HG03159 (cell line): ENCODE data around the gene FBXO34.
A peak's percentile ranks its signal among the peaks of the same experiment; 100 is the strongest.
"Not testable (repeated sequence)": the region's sequence is repeated elsewhere in the genome, so short reads cannot be mapped to it uniquely, and the experiment has no call there.

Experiments used
- ATAC-seq: cut with Tn5 transposase; IDR thresholded peaks from one replicate; pipeline ENCODE4 v1.9.1; 2021; ENCODE audit warnings: mild to moderate bottlenecking, moderate library complexity; ENCODE audit not compliant: unreplicated experiment

Gene FBXO34

GRCh38 chr14:55344582-55345163 lies 73.5 kb downstream of the FBXO34 start:
- ATAC-seq, result not testable (repeated sequence)

- no peak for ATAC-seq
Measured at GRCh38 chr14:55347040-55347439, 75.8 kb downstream of the FBXO34 start.

GRCh38 chr14:55347748-55348147 lies 76.5 kb downstream of the FBXO34 start:
- no peak for ATAC-seq

GRCh38 chr14:55348766-55349453 lies 77.7 kb downstream of the FBXO34 start:
- ATAC-seq, result no peak

GRCh38 chr14:55349565-55349964 lies 78.3 kb downstream of the FBXO34 start:
- ATAC-seq, result no peak

- ATAC-seq, result no peak
Measured at GRCh38 chr14:55350461-55350860, 79.2 kb downstream of the FBXO34 start.

- ATAC-seq, result no peak
Measured at GRCh38 chr14:55351111-55351510, 79.9 kb downstream of the FBXO34 start.

- ATAC-seq, result no peak
Measured at GRCh38 chr14:55352201-55352600, 81.0 kb downstream of the FBXO34 start.

GRCh38 chr14:55353686-55354467 lies 82.7 kb downstream of the FBXO34 start:
- no peak for ATAC-seq

GRCh38 chr14:55354500-55354899 lies 83.3 kb downstream of the FBXO34 start:
- ATAC-seq, result peak; percentile 60

GRCh38 chr14:55355922-55356321 lies 84.7 kb downstream of the FBXO34 start:
- no peak for ATAC-seq

GRCh38 chr14:55356913-55357312 lies 85.7 kb downstream of the FBXO34 start:
- no peak for ATAC-seq

- no peak for ATAC-seq
Measured at GRCh38 chr14:55359307-55359706, 88.1 kb downstream of the FBXO34 start.

GRCh38 chr14:55361190-55361589 lies 90.0 kb downstream of the FBXO34 start:
- no peak for ATAC-seq

GRCh38 chr14:55366271-55366670 lies 95.0 kb downstream of the FBXO34 start:
- ATAC-seq, result no peak

GRCh38 chr14:55370883-55371455 lies 99.7 kb downstream of the FBXO34 start:
- ATAC-seq, result no peak

- no peak for ATAC-seq
Measured at GRCh38 chr14:55372423-55372822, 101.2 kb downstream of the FBXO34 start.

GRCh38 chr14:55372825-55373224 lies 101.6 kb downstream of the FBXO34 start:
- ATAC-seq, result no peak

GRCh38 chr14:55373784-55374705 lies 102.8 kb downstream of the FBXO34 start:
- no peak for ATAC-seq

- no peak for ATAC-seq
Measured at GRCh38 chr14:55374771-55375170, 103.5 kb downstream of the FBXO34 start.

GRCh38 chr14:55377236-55377635 lies 106.0 kb downstream of the FBXO34 start:
- ATAC-seq, result no peak
